ENCODE data around the gene MRPL23. TPM values are rescaled to one million over a fixed set of nuclear protein-coding genes. Genes with fewer than 3 reads are reported as not detected.

MRPL23 gene
- total RNA-seq, 1 donor from 2014 or later, result 107 TPM

Other genes starting within 250 kb of the MRPL23 start
- 0.92 TPM for gene IFITM10, start 196.7 kb upstream of the MRPL23 start, total RNA-seq
- 957 TPM for gene CTSD, start 183.4 kb upstream of the MRPL23 start, total RNA-seq
- not detected for gene SYT8, start 112.3 kb upstream of the MRPL23 start, total RNA-seq
- 0.35 TPM for gene TNNI2, start 108.4 kb upstream of the MRPL23 start, total RNA-seq
- 22.5 TPM for gene LSP1, start 94.2 kb upstream of the MRPL23 start, total RNA-seq
- gene PRR33, start 55.4 kb upstream of the MRPL23 start, total RNA-seq, result 5.0 TPM
- gene TNNT3, start 27.6 kb upstream of the MRPL23 start, total RNA-seq, result 36.3 TPM
- 611 TPM for gene H19, start 50.5 kb downstream of the MRPL23 start, total RNA-seq
- gene IGF2, start 192.1 kb downstream of the MRPL23 start, total RNA-seq, result 80.9 TPM
- not detected for gene INS, start 213.9 kb downstream of the MRPL23 start, total RNA-seq
- not detected for gene TH, start 224.5 kb downstream of the MRPL23 start, total RNA-seq

Data from Right ventricle myocardium inferior (tissue), 1 donor.